ENCODE results near the gene GGT7. TPM values are rescaled to one million over a fixed set of nuclear protein-coding genes. Genes with fewer than 3 reads are reported as not detected.
"Not testable (repeated sequence)": the region's sequence is repeated elsewhere in the genome, so short reads cannot be mapped to it uniquely, and the experiment has no call there.

The GGT7 gene, protein sequence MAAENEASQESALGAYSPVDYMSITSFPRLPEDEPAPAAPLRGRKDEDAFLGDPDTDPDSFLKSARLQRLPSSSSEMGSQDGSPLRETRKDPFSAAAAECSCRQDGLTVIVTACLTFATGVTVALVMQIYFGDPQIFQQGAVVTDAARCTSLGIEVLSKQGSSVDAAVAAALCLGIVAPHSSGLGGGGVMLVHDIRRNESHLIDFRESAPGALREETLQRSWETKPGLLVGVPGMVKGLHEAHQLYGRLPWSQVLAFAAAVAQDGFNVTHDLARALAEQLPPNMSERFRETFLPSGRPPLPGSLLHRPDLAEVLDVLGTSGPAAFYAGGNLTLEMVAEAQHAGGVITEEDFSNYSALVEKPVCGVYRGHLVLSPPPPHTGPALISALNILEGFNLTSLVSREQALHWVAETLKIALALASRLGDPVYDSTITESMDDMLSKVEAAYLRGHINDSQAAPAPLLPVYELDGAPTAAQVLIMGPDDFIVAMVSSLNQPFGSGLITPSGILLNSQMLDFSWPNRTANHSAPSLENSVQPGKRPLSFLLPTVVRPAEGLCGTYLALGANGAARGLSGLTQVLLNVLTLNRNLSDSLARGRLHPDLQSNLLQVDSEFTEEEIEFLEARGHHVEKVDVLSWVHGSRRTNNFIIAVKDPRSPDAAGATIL
- polyA plus RNA-seq (2013, experiment 1 of 2; ENCODE audit: insufficient read length): 28.5 TPM
- polyA plus RNA-seq (2013, experiment 2 of 2; ENCODE audit: insufficient read length): 29.6 TPM

DNA sequence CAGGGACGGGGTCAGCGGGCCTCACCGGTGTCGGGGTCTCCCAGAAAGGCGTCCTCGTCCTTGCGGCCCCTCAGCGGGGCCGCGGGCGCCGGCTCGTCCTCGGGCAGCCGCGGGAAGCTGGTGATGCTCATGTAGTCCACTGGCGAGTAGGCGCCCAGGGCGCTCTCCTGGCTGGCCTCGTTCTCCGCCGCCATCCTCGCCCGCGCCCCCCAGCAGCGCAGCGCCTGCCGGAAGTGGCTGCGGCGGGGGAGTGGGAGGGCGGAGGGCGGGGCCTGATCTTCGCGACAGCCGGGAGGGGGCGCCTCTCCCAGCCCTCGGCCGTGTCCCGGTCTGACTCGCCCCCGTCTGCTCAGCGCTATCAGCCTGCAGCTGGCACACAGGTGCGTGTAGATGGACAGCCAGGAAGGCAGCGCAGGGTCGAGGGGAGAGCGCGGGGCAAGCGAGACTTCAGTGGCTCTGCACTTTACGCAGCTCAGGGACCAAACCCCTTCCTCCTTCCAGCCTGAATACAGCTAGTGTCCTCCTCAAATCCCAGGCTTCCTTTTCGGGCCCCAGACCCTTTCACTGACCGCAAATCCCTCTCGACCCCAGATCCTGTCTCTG, at the start of gene GGT7:
GGT7 (minus strand) TSS at position 235 of the 603 bp plus-strand sequence; CDS start at position 194, 41 bp downstream.
- peak; percentile 71 for DNase-seq

DNA sequence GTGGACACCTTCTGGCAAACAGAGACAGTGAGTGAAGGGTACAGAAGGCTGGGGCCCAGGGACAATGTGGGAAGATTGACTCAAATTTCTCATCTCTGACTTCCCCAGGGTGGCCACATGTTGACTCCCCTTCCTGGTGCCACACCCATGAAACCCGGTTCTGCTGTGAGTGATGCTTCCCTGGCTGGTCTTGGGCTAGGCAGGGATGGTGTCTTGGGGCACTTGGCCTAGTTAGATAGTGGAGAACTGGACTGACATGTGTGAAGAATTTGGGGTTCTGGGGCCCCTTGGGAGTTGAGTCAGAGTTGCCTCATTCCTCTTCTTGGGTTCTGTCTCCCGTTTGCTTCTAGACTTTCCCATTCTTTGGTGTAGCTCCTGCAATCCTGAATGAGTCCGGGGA, 48.8 kb upstream of the GGT7 start:
- DNase-seq: no peak

DNA sequence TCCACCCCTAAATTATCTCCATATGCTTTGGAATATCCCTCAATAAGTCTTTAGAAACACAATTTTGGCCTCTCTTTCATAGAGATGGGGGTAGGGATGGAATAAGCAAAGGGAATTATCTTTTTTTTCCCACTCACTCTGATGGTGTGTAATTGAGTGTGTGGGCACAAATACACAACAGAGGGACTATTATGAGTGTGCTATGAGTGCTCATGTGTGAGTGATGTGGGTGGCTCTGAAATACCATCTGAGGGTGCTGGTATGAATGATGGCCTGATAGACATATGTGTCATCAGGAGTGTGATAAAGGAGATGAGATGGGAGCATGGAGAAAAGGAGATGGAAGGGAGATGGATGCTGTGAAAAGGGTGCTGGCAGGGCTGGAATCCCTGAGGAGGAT, 47.4 kb upstream of the GGT7 start:
- DNase-seq: no peak

DNA sequence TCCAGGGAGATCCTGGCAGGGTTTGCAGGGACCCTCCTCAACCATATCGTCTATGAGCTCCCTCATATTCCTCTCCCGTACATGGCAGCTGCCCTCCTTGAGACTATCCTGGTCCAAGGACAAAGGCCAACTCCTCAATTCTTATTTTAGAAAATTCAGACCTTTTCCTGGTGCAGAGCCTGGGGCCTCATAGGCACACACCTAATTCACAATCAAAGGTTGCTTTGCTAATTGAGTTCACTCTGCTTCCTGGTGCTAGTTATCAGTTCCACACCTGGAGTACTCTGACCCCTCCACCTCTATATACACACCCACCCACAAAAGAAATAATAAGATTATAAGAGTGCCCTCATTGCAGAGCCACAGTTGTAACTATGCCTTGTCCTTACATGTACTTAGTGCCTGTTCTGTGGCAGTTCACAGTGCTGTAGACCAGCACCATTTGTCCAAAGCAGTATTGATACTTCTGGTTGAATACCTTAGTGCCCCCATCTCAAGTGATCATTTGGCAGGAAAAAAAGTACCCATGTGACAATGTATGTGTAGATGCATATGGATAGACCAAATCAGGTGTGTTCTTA, 44.2 kb upstream of the GGT7 start:
- no peak for DNase-seq

DNA sequence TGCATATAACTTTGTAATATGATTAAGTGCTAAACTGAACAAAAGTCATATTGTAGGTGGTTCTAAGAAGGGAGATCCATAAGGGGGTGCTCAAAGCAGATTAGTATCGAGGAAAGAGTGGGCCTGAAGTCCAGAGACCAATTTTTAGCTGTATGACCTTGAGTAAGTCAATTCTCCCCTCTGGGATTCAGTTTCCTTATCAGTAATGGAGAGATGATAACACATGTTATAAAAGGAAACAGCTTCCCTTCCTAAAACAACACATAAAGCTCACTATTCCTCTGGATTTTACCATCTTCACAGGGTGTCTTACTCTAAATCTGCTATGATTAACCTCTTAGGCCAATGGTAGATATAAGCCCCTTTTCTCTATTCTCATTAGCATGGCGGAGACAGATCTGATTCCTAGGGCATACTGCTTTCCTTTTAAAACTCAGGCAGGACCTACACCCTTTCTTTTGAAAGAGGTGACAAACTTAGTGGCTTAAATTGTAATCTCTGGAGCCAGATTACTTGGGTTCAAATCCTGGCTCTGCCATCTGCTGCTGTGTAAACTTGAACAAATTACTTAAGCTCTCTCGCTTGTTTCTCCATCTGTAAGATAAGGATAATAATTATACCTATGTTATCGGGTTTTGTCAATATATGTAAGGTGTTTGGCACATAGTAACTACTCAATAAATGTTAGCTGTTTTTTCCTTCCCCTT, 43.2 kb upstream of the GGT7 start:
- DNase-seq: no peak

DNA sequence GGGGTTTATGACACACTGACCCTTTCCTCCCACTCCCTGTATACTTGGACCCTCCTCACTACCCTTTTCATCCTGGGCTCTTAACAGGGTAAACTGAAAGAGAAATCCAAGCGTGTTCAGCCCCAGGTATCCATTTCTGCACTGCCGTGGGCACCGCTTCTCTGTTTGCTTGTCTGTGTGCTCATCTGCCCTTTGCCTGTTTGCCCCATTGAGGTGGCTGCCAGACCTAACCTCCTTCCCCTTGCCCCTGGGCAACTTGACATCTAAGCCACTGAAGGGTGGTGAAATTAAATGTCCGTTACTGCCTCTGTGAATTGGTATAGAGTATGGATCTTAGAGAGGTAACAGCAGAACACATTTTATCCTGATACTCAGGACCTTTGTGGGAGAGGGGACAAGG, 42.5 kb upstream of the GGT7 start:
- no peak for DNase-seq

DNA sequence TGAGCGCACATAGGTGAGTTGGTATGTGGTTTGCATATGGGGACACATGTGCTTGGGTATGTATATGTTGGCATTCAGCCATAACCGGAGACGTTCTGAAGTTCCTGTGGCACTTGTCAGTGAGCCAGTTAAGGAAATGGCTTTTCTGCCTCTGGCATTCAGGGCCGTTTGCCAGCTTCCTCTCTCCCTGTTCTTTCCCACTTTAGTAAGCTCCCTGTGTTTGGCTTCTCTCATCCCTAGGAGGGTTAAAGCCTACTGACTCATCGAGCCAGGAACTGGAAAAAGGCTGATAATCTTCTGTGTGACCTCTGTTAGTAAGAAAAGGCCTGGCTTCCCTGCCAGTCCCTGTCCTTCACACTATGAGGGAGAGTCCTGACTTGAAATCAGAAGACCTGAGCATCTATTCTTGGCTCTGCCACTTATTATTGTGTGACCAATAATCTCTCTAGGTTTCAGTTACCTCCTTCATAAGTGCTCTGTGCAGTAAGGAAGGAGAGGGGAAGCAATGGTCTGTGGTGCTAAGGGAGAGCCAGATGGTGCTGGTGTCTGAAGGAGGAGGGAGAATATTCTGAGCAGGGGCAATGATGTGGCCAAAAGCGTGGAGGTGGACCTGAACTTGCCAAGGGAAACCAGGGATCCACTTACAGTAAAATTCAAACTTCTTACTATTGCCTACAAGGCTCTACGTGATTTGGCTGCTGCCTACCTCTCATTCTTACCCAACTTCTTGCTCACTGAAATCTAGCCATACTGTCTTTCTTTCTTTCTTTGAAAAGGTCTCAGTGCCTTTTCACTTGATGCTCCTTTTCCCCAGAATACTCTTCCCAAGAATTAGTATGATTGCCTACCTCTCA, 35.2 kb upstream of the GGT7 start:
- peak; percentile 88 for DNase-seq

DNA sequence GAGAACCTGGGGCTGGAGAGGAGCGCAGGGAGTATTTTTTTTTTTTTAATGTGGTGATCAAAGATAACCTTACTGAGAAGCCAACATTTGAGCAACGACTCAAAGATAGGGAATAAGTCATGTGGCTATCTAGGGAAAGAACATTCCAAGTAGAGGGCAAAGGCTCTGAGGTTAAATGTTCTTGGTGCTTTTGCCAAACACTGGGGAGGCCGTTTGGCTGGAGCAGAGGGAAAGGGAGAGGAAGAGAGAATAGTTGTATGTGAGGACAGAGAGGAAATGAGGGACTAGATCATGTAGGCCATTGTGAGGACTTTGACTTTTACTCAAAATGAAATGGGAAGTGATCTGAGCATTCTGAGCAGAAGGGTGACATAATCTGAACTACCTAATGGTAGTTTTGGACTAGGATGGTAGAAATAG, 31.6 kb upstream of the GGT7 start:
- no peak for DNase-seq

DNA sequence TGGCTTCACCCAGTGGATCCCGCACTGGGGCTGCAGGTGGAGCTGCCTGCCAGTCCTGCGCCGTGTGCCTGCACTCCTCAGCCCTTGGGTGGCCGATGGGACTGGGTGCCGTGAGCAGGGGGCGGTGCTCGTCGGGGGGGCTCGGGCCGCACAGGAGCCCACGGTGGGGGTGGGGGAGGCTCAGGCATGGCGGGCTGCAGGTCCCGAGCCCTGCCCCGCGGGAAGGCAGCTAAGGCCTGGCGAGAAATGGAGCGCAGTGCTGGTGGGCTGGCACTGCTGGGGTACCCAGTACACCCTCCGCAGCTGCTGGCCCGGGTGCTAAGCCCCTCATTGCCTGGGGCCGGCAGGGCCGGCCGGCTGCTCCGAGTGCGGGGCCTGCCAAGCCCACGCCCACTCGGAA, 26.1 kb upstream of the GGT7 start:
- DNase-seq: not testable (repeated sequence)

DNA sequence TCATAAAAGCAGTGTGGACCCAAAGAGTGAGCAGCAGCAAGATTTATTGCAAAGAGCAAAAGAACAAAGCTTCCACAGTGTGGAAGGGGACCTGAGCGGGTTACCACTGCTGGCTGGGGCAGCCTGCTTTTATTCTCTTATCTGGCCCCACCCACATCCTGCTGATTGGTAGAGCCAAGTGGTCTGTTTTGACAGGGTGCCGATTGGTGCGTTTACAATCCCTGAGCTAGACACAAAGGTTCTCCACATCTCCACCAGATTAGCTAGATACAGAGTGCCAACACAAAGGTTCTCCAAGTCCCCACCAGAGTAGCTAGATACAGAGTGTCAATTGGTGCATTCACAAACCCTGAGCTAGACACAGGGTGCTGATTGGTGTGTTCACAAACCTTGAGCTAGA, 25.5 kb upstream of the GGT7 start:
- not testable (repeated sequence) for DNase-seq

DNA sequence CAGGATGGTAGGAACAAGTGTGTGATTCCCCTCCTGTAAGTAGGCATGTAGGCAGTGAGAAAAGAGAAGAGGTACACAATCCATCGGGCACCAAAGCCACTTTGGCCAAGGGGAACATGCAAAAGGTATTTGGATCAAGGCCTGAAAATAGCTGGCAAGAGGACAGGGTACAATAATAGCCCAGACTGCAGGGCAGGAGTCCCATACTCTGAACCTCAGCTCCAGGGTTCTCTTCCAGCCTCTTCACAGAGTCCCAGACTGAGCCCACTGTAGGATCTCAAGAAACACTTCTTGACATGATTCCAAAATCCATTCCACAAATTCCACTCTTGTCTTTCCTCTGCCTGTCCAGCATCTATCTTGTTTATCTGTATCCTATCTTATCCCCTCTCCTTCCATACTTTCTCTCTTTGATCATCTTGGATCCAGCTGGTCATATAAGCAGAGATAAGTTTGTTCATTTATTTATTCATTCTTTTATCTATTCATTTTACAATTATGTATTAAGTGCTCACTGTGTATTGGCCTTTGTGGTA, 23.5 kb upstream of the GGT7 start:
- DNase-seq: peak; percentile 23

DNA sequence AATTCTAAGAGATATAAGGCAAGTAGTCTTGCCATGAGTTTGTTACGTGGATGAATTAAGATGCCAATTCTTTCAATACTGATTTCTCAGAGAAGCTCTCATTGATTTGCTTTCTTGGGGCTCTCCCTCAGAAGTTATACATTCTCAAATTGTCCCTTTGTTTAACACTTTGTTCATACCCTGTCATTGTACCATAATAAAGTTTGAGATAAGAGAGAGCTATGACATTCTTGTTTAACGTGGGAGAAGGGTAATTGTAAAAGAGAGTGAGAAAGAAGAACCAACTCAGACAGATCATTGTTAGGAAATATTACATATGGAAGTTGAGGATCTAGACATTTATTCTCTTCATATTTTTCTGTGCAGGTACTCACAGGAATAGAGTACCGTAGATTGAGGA, 22.8 kb upstream of the GGT7 start:
- no peak for DNase-seq

DNA sequence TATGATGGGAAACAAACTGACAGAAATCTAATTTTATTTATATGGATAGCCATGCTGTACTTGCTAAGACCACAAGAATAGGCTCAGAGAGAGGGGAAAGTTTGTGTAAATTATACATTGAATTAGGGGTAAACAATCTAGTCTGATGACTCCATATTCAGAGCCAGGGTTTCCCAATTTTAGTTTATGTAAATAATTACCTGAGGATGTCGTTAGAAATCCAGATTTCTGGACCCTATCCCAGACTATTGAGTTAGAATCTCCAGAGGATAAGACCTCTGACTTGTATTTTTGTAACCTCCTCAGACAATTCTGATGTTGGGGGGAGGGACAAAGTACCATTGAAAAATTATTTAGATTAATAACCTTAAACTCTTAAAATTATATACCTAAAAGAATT, 22.1 kb upstream of the GGT7 start:
- no peak for DNase-seq

DNA sequence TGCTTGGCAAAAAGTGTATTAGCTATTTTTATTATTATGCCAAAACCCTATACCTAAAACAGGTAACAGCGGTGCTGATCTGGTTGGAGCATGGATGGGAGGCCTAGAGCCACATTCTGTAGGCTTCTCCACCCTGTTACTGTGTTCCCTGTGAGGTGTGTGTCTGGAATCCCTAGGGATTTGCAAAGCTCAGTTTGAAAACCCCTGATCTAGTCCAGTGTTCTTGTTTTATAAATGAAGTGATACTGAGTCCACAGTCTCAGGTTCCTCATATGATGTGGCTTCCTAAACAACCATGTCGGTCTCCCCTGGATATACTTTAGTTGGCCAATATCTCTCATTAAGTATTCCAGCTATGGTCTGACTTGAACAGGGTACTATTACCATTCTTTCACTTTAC, 20.0 kb upstream of the GGT7 start:
- DNase-seq: no peak

DNA sequence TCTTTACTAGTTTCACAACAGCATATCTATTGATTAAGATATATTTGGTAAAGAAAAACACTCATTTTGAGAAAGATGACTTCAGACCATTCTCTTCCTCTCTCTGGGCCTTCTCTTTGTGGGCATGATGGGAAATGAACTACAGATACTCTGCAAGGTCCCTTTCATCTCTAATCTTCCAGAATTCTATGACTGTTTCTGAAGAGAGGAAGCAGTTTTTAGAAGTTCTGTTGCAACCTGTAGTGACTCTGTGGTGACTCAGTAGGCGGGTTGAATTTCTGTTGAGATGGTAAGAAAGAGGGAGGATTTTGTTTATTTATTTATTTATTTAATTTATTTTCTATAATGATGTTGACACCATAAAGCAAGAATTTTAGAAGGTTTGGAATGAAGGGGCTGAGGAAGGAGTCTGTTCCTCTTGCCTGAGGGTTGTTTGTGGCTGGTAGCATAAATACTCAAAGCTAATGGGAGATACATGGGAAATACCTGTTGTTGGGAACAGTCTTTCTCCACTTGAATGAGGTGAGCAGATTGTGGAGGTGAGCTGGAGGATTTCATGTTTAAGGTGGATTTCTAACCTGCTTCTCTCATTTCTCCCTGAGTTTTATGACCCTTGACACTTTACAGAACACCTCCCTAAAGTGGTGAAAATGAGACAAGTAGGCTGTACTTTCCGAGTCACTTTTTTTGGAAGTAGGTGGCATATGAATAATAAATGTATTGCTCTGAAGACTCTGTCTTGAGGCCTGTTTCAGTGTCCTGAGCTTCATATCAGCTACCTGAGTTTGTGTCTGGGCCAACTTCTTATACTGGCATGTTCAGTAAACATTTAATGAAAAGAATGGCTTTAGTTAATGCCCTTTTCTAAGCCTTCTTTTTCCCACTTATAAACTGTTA, 18.8 kb upstream of the GGT7 start:
- DNase-seq: peak; percentile 52

DNA sequence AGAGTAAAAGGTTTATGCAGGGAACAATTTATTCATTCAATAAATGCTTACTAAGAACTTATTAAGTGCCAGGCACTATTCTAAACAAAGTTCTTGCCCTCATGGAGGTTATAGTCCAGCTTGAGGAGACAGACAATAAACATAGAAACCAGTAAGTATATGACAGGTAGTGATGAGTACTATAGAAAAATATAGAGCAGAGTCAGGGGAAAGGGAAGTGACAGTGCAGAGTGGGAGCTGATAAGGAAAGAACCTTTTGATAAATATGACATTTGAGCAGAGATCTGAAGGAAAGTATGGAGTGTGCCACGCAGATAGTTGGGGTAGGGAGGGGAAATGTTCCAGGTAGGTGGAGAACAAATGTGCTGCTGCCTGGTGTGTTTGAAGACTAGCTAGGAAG, 15.8 kb upstream of the GGT7 start:
- no peak for DNase-seq

DNA sequence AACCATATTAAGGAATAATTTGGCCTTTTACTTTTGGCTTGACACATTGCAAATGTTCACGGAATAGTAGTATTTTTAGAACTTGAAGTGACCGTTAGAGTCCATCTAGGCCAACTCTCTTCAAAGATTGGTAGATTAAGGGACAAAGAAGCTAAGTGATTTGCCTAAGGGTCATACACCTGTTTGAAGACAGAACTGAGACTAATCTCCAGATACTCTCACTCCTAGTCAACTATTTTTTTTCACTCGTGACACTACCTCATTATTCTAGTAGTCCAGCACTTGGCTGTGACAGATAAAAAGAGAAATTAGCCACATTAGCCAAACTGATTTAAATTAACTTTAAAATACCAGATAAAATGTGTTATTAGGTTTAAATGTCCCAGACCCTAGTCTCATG, 14.4 kb upstream of the GGT7 start:
- DNase-seq: no peak

DNA sequence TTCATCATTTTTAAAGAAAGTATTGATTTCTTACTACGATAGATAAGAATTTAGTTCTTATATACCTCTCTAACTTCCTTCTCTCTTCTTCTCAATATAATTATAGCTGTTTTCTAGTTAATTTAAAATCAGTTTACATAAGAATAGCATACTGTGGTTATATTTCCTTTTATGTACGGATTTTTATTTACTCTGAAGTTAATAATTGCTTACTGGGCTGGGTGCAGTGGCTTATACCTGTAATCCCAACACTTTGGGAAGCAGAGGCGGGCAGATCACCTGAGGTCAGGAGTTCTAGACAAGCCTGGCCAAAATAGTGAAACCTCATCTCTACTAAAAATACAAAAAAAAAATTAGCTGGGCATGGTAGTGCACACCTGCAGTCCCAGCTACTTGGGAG, 13.5 kb upstream of the GGT7 start:
- no peak for DNase-seq

DNA sequence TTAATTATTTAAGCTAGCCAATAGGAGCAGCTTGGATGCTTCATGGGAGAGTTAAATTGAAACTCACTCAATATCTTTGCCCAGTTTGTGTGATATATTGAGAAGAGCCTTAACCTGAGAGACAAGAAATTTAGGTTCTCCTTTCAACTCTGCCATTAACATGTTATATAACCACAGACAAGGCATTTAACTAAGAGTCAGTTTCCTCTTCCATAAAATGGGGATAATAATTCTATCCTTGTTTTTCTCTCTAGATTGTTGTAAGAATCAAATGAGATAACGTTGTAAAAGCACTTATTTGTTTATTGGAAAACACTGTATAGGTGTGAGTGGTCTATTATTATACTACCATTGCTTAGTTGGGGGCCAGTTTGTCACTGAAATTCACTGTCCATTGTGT, 11.6 kb upstream of the GGT7 start:
- no peak for DNase-seq

DNA sequence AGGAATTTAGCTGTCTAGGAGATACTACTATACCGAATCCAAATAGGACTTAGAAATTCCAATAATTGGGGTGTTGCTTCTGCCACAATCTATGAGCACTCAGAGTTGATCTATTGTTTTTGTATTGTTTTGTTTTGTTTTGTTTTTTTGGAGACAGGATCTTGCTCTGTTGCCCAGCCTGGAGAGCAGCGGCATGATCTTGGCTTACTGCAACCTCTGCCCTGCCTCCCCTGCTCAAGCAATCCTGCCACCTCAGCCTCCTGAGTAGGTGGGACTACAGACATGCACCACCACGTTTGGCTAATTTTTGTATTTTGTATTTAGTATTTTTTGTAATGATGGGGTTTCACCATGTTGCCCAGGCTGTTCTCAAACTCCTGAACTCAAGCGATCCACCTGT, 11.2 kb upstream of the GGT7 start:
- no peak for DNase-seq
